GM12891 (cell line): ENCODE measurements around the gene ATRN.

Experiments
- DNase-seq: peaks from one replicate; pipeline ENCODE4 v3.0.0; 2011; ENCODE audit warnings: low spot score; ENCODE audit not compliant: insufficient read length
- FAIRE-seq: peaks from 2 replicates; lab custom pipeline; 2011; peaks lifted over from hg19 to GRCh38; lab: Jason Lieb, UNC
- PAX5 ChIP-seq: IDR thresholded peaks from 2 replicates; pipeline ENCODE4 v1.6.1; 2011; ENCODE audit warnings: low read length, moderate library complexity, mild to moderate bottlenecking; ENCODE audit not compliant: insufficient read depth, severe bottlenecking
- POLR2A ChIP-seq: IDR thresholded peaks from 2 replicates; pipeline ENCODE4 v1.6.1; 2011; ENCODE audit warnings: low read depth, low read length, control low read depth
- POLR2AphosphoS5 ChIP-seq: IDR thresholded peaks from 2 replicates; pipeline ENCODE4 v1.6.1; 2011; ENCODE audit warnings: low read depth, low read length, control low read depth
- POU2F2 ChIP-seq: IDR thresholded peaks from 2 replicates; pipeline ENCODE4 v1.6.1; 2011; ENCODE audit warnings: low read depth, mild to moderate bottlenecking, control low read depth, low read length, moderate library complexity
- SPI1 ChIP-seq: IDR thresholded peaks from 2 replicates; pipeline ENCODE4 v1.6.1; 2011; ENCODE audit warnings: low read depth, low read length, control low read depth
- TAF1 ChIP-seq: IDR thresholded peaks from 2 replicates; pipeline ENCODE4 v1.6.1; 2011; ENCODE audit warnings: low read depth, low read length, control low read depth

Gene ATRN

GRCh38 chr20:3696200-3696599 lies 225.4 kb downstream of the ATRN start:
- DNase-seq (no peak), FAIRE-seq (no peak)
- TF ChIP-seq PAX5 (no peak), POLR2A (no peak), POU2F2 (no peak), POLR2AphosphoS5 (no peak), TAF1 (no peak), SPI1 (no peak)

- TF ChIP-seq POU2F2 = no peak
- TF ChIP-seq SPI1 = no peak
- TF ChIP-seq POLR2A = no peak
- TF ChIP-seq POLR2AphosphoS5 = no peak
- DNase-seq = no peak
- no peak for FAIRE-seq
Observed at GRCh38 chr20:3696745-3697587, 226.1 kb downstream of the ATRN start.

GRCh38 chr20:3697588-3698305 lies 226.9 kb downstream of the ATRN start:
- DNase-seq (no peak), FAIRE-seq (no peak)
- TF ChIP-seq TAF1 = no peak
- TF ChIP-seq PAX5 = no peak
- TF ChIP-seq POLR2AphosphoS5 = no peak
- no peak for TF ChIP-seq POU2F2
- no peak for TF ChIP-seq POLR2A
- TF ChIP-seq SPI1 = no peak

GRCh38 chr20:3698591-3699001 lies 227.8 kb downstream of the ATRN start:
- TF ChIP-seq POLR2A (no peak), POU2F2 (no peak), TAF1 (no peak), PAX5 (no peak), POLR2AphosphoS5 (no peak), SPI1 (no peak)
- no peak for FAIRE-seq
- no peak for DNase-seq

- no peak for FAIRE-seq
- TF ChIP-seq POLR2AphosphoS5 (no peak), POU2F2 (no peak), PAX5 (no peak), POLR2A (no peak), SPI1 (no peak), TAF1 (no peak)
- no peak for DNase-seq
Observed at GRCh38 chr20:3699037-3699436, 228.2 kb downstream of the ATRN start.
